Tibial artery (tissue), 4 donors: ENCODE results near the gene IFI44.

Source experiments
- DNase-seq, 2 donors: peaks; one replicate each; pipeline ENCODE4 v3.0.0-alpha.2; 2019
- H3K27ac ChIP-seq, 2 donors: fragments of 200-600 bp; sonication (generic) in 1 of 2; 1 replicate in 1 of 2; 2 replicates in 1 of 2; pipeline ENCODE4 v1.5.1; 2018 to 2019; ENCODE audit warnings: mild to moderate bottlenecking in 1 of 2
- H3K27me3 ChIP-seq, 2 donors: fragments of 200-600 bp; sonication (generic) in 1 of 2; one replicate each; pipeline versions ENCODE4 v1.5.1 to v1.6.0; 2016 to 2019
- H3K36me3 ChIP-seq, 3 donors: fragments of 200-600 bp; sonication (generic) in 2 of 3; one replicate each; pipeline ENCODE4 v1.5.1; 2016 to 2019; ENCODE audit warnings: mild to moderate bottlenecking in 2 of 3
- H3K4me1 ChIP-seq, 4 donors: fragments of 200-600 bp; sonication (generic) in 2 of 4; 1 replicate in 3 of 4; 2 replicates in 1 of 4; pipeline ENCODE4 v1.5.1; 2016 to 2019
- H3K4me3 ChIP-seq, 2 donors: fragments of 200-600 bp; sonication (generic) in 1 of 2; 1 replicate in 1 of 2; 2 replicates in 1 of 2; pipeline ENCODE4 v1.5.1; 2018 to 2019; ENCODE audit warnings: mild to moderate bottlenecking in 2 of 2
- H3K9me3 ChIP-seq, 3 donors: fragments of 200-600 bp; sonication (generic) in 1 of 3; one replicate each; pipeline ENCODE4 v1.5.1; 2016 to 2019
- CTCF ChIP-seq, 2 experiments: fragments of 200-600 bp in 1 of 2; fragments of 450-650 bp in 1 of 2; IDR thresholded peaks; one replicate each; pipeline ENCODE4 v1.5.1; 2017 to 2019; ENCODE audit warnings: antibody characterized with exemption in 2 of 2, mild to moderate bottlenecking in 1 of 2, moderate library complexity in 1 of 2
- intact Hi-C: fragments of 100-400 bp; cut with DNase I; formaldehyde crosslinking; loops from one replicate; pipeline ENCODE4 v1.15.0; 2023; ENCODE audit warnings: low total_unique reads

Gene IFI44

GRCh38 chr1:78607334-78607927 is 42.2 kb upstream of the IFI44 start:
- no peaks in the 10 kb centered on the region for H3K36me3 ChIP-seq
- no peaks in the 10 kb centered on the region for H3K9me3 ChIP-seq
- intact Hi-C loops: no loop called here
- peaks cover 0 to 7% of the 10 kb centered on the region in 2 donors for H3K27me3 ChIP-seq
- TF ChIP-seq CTCF (IDR thresholded peaks at IDR 0.05): peak; percentile 45 to 48
- no peak for DNase-seq
- H3K4me1 ChIP-seq: no peaks in the 10 kb centered on the region
- no peak overlapping the region for H3K4me3 ChIP-seq
- no peak overlapping the region for H3K27ac ChIP-seq

- Histone ChIP-seq H3K27ac (no peak overlapping the region), H3K4me3 (no peak overlapping the region), H3K36me3 (no peaks in the 10 kb centered on the region), H3K4me1 (no peaks in the 10 kb centered on the region), H3K27me3 (peaks cover 0 to 7% of the 10 kb centered on the region in 2 donors), H3K9me3 (no peaks in the 10 kb centered on the region)
- intact Hi-C loops: no loop called here
- no peak for TF ChIP-seq CTCF (IDR thresholded peaks at IDR 0.05)
- no peak for DNase-seq
Observed at GRCh38 chr1:78607944-78608343, 41.7 kb upstream of the IFI44 start.

- intact Hi-C loops: loop anchor here (2.0 kb wide), 1 partner anchor 59 kb away; no protein-coding TSS in a partner anchor
- H3K27me3 ChIP-seq: no peaks in the 10 kb centered on the region
- peak; percentile 73 to 83 for DNase-seq
- H3K36me3 ChIP-seq: no peaks in the 10 kb centered on the region
- peak overlapping the region in 1 of 2 donors; percentile 4 for H3K27ac ChIP-seq
- peak; percentile 77 to 91 for TF ChIP-seq CTCF (IDR thresholded peaks at IDR 0.05)
- H3K4me1 ChIP-seq: peaks cover 0 to 29% (median 2%) of the 10 kb centered on the region in 4 donors
- H3K4me3 ChIP-seq: no peak overlapping the region
- H3K9me3 ChIP-seq: no peaks in the 10 kb centered on the region
Observed at GRCh38 chr1:78617615-78618026, 32.0 kb upstream of the IFI44 start.

- H3K36me3 ChIP-seq: no peaks in the 10 kb centered on the region
- peak overlapping the region; percentile 37 to 44 for H3K4me3 ChIP-seq
- H3K9me3 ChIP-seq: no peaks in the 10 kb centered on the region
- no peaks in the 10 kb centered on the region for H3K27me3 ChIP-seq
- intact Hi-C loops: loop anchor here (2.0 kb wide), 1 partner anchor 58 kb away; no protein-coding TSS in a partner anchor
- no peak for TF ChIP-seq CTCF (IDR thresholded peaks at IDR 0.05)
- peaks cover 0 to 29% (median 2%) of the 10 kb centered on the region in 4 donors for H3K4me1 ChIP-seq
- H3K27ac ChIP-seq: peak overlapping the region; percentile 53 to 71
- no peak for DNase-seq
Observed at GRCh38 chr1:78619032-78619431, 30.6 kb upstream of the IFI44 start.

- DNase-seq: no peak
- Histone ChIP-seq H3K27ac (peak overlapping the region; percentile 53 to 71), H3K27me3 (no peaks in the 10 kb centered on the region), H3K4me3 (peak overlapping the region; percentile 37 to 44), H3K36me3 (no peaks in the 10 kb centered on the region), H3K9me3 (no peaks in the 10 kb centered on the region), H3K4me1 (peaks cover 0 to 30% (median 2%) of the 10 kb centered on the region in 4 donors)
- no peak for TF ChIP-seq CTCF (IDR thresholded peaks at IDR 0.05)
- intact Hi-C loops: loop anchor here (2.0 kb wide), 1 partner anchor 57 kb away; no protein-coding TSS in a partner anchor
Observed at GRCh38 chr1:78619446-78619802, 30.2 kb upstream of the IFI44 start.
